Upper lobe of left lung (tissue), 4 donors: ENCODE data around the gene IFNK.

ENCODE experiments used
- EP300 ChIP-seq, 4 donors: sonication (generic); formaldehyde crosslinking; IDR thresholded peaks; one replicate each; pipeline ENCODE4 v1.5.1; 2017; ENCODE audit warnings: antibody characterized with exemption in 4 of 4, control low read depth in 2 of 4
- POLR2AphosphoS5 ChIP-seq, 2 donors: sonication (generic); formaldehyde crosslinking; IDR thresholded peaks; one replicate each; pipeline ENCODE4 v1.5.1; 2017; ENCODE audit warnings: antibody characterized with exemption in 2 of 2
- TF ChIP-seq, protein P1 (sequence below), 6 experiments: fragments of 450-650 bp in 4 of 6; fragments of 200-600 bp in 2 of 6; sonication (generic) in 2 of 6; IDR thresholded peaks; one replicate each; pipeline ENCODE4 v1.5.1; 2016 to 2019; ENCODE audit warnings: antibody characterized with exemption in 6 of 6

- TF ChIP-seq, protein P1, sequence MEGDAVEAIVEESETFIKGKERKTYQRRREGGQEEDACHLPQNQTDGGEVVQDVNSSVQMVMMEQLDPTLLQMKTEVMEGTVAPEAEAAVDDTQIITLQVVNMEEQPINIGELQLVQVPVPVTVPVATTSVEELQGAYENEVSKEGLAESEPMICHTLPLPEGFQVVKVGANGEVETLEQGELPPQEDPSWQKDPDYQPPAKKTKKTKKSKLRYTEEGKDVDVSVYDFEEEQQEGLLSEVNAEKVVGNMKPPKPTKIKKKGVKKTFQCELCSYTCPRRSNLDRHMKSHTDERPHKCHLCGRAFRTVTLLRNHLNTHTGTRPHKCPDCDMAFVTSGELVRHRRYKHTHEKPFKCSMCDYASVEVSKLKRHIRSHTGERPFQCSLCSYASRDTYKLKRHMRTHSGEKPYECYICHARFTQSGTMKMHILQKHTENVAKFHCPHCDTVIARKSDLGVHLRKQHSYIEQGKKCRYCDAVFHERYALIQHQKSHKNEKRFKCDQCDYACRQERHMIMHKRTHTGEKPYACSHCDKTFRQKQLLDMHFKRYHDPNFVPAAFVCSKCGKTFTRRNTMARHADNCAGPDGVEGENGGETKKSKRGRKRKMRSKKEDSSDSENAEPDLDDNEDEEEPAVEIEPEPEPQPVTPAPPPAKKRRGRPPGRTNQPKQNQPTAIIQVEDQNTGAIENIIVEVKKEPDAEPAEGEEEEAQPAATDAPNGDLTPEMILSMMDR (IDR thresholded peaks at IDR 0.05) = no peak
- TF ChIP-seq POLR2AphosphoS5 (IDR thresholded peaks at IDR 0.05) (no peak), EP300 (IDR thresholded peaks at IDR 0.05) (no peak)
Observed at GRCh38 chr9:27497883-27498417, 26.1 kb upstream of the IFNK start.
